Kidney (tissue), 14 donors: Measurements from ENCODE around the gene SELPLG. TPM values are rescaled to one million over a fixed set of nuclear protein-coding genes. Genes with fewer than 3 reads are reported as not detected.
"Not testable (repeated sequence)": the region's sequence is repeated elsewhere in the genome, so short reads cannot be mapped to it uniquely, and the experiment has no call there.

Experiments used
- DNase-seq, 5 donors: peaks; one replicate each; pipeline ENCODE4 v3.0.0-alpha.2; 2013 to 2020
- FAIRE-seq: peaks from 2 replicates; lab custom pipeline; 2012; peaks lifted over from hg19 to GRCh38; lab: Jason Lieb, UNC
- H3K27ac ChIP-seq, 2 donors: one replicate each; pipeline ENCODE4 v1.7.0; 2013; ENCODE audit warnings: low read depth in 2 of 2, low read length in 2 of 2, inconsistent platforms in 1 of 2
- H3K27me3 ChIP-seq: one replicate; pipeline ENCODE4 v1.7.1; 2013; ENCODE audit warnings: low read length, inconsistent platforms; ENCODE audit not compliant: control insufficient read depth, insufficient read depth
- H3K36me3 ChIP-seq, 3 donors: one replicate each; pipeline versions ENCODE4 v1.7.0 to v1.7.1; 2013; ENCODE audit warnings: low read length in 3 of 3, control low read depth in 1 of 3, inconsistent platforms in 1 of 3; ENCODE audit not compliant: insufficient read depth in 3 of 3, control insufficient read depth in 2 of 3
- H3K4me1 ChIP-seq, 3 donors: one replicate each; pipeline versions ENCODE4 v1.7.0 to v1.7.1; 2013; ENCODE audit warnings: low read length in 3 of 3, inconsistent platforms in 1 of 3, low read depth in 1 of 3; ENCODE audit not compliant: control insufficient read depth in 2 of 3, insufficient read depth in 2 of 3
- H3K4me3 ChIP-seq, 3 donors: one replicate each; pipeline versions ENCODE4 v1.7.0 to v1.8.1; 2013; ENCODE audit warnings: low read length in 3 of 3, control low read depth in 1 of 3, inconsistent platforms in 1 of 3
- H3K9ac ChIP-seq, 3 donors: one replicate each; pipeline versions ENCODE4 v1.7.0 to v1.7.1; 2013; ENCODE audit warnings: low read length in 3 of 3, control low read depth in 1 of 3, inconsistent platforms in 1 of 3
- H3K9me3 ChIP-seq, 3 donors: one replicate each; pipeline versions ENCODE4 v1.7.0 to v1.7.1; 2013; ENCODE audit warnings: low read length in 3 of 3, control low read depth in 1 of 3, inconsistent platforms in 1 of 3; ENCODE audit not compliant: control insufficient read depth in 2 of 3, insufficient read depth in 1 of 3
- intact Hi-C: fragments of 100-400 bp; cut with DNase I; formaldehyde crosslinking; loops from one replicate; pipeline ENCODE4 v1.11.1; 2022
- polyA plus RNA-seq: library from polyadenylated mRNA; stranded (reverse); fragments of 350-450 nt; fragmentation: Illumina TruSeq; extraction: RNeasy Lipid Tissue Mini Kit (QIAGEN cat#74804); gene quantifications from one replicate; pipeline ENCODE4 v1.2.3, GENCODE V29; 2014; ENCODE audit warnings: low read depth, low replicate concordance; ENCODE audit not compliant: insufficient read depth
- total RNA-seq: library from RNA; stranded (reverse); fragmentation: NEBNext Ultra II Directional; extraction: Animal tissue kit (Norgen Biotek cat#: 25700); gene quantifications from one replicate; pipeline ENCODE4 v1.2.1, GENCODE V29; 2021
- TF ChIP-seq, protein P1 (sequence below): IDR thresholded peaks from 3 replicates; pipeline ENCODE4 v1.5.1; 2012; ENCODE audit warnings: mild to moderate bottlenecking, moderate library complexity, borderline replicate concordance; ENCODE audit not compliant: insufficient read depth; ENCODE audit errors: extremely low read depth
- donor health status: control.
- donor health status: control.
- donor health status: control.
- donor health status: control.
- donor health status: control.
- donor health status: DM: yes; HTN: yes; CAD: no.
- donor health status: Normal renal cell carcinoma (clear cell type).

SELPLG gene
- total and polyA plus RNA-seq, 2 donors from 2014 or later = 3.7 to 14.3 TPM

DNA sequence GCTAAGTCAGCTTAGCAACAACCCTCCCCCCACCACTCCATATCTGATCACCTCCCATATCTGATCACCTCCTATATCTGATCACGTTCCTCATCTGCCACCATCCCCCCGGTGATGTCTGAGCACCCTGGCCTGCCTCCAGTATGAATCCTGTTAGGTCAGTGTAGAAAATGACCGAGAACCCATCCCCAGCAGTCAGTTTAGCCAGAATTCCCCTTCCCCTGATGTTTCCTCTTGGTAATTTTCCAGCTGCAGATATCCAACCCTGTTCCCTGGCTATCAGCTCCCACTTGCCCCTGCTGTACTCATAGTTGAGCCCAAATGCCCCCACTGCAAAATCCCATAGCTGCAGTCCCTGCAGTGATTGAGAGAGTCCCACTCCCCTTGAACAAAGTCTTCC lies 12.5 kb downstream of the SELPLG start:
- DNase-seq (no peak), FAIRE-seq (no peak)
- no peaks in the 10 kb centered on the region for H3K9me3 ChIP-seq
- H3K4me3 ChIP-seq = no peak overlapping the region
- H3K36me3 ChIP-seq = no peaks in the 10 kb centered on the region
- H3K4me1 ChIP-seq = peaks cover 0 to 8% (median 0%) of the 10 kb centered on the region in 3 donors
- intact Hi-C loops = no loop called here
- TF ChIP-seq, protein P1, sequence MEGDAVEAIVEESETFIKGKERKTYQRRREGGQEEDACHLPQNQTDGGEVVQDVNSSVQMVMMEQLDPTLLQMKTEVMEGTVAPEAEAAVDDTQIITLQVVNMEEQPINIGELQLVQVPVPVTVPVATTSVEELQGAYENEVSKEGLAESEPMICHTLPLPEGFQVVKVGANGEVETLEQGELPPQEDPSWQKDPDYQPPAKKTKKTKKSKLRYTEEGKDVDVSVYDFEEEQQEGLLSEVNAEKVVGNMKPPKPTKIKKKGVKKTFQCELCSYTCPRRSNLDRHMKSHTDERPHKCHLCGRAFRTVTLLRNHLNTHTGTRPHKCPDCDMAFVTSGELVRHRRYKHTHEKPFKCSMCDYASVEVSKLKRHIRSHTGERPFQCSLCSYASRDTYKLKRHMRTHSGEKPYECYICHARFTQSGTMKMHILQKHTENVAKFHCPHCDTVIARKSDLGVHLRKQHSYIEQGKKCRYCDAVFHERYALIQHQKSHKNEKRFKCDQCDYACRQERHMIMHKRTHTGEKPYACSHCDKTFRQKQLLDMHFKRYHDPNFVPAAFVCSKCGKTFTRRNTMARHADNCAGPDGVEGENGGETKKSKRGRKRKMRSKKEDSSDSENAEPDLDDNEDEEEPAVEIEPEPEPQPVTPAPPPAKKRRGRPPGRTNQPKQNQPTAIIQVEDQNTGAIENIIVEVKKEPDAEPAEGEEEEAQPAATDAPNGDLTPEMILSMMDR = no peak
- no peak overlapping the region for H3K27ac ChIP-seq
- H3K9ac ChIP-seq = no peak overlapping the region
- no peaks in the 10 kb centered on the region for H3K27me3 ChIP-seq

DNA sequence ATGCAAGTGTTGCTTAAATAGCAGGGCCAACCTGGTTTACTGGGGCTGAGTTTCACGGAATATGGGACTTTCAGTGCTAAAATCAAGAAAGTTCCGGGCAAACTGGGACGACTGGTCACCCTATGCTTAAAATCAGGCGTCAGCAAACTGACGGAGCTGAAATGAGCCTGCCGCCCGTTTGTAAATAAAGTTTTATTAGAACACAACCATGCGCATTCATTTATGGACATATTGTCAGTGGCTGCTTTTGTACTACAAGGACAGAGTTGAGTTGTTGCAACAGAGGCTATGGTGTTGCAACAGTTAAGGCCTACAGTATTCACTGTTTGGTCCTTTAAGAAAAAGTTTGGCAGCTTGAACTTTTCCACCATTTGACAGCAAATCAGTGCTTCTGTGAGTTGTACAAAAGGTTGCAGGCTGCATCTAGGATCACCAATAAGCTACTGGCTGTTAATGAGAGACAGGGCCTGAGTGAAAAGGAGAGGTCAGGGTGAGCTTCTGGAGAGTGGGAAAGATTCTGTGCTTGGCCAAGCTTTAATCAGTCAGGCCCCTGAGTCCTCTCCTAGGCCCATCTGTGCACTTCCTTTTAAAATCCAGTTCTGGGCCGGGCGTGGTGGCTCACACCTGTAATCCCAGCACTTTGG lies 13.3 kb downstream of the SELPLG start:
- no peak overlapping the region for H3K4me3 ChIP-seq
- intact Hi-C loops = no loop called here
- no peak overlapping the region for H3K9ac ChIP-seq
- FAIRE-seq (no peak), DNase-seq (no peak)
- H3K27me3 ChIP-seq = no peaks in the 10 kb centered on the region
- H3K36me3 ChIP-seq = no peaks in the 10 kb centered on the region
- peaks cover 0 to 5% (median 0%) of the 10 kb centered on the region in 3 donors for H3K9me3 ChIP-seq
- H3K4me1 ChIP-seq = peaks cover 0 to 8% (median 0%) of the 10 kb centered on the region in 3 donors
- TF ChIP-seq, protein P1 = no peak
- no peak overlapping the region for H3K27ac ChIP-seq

DNA sequence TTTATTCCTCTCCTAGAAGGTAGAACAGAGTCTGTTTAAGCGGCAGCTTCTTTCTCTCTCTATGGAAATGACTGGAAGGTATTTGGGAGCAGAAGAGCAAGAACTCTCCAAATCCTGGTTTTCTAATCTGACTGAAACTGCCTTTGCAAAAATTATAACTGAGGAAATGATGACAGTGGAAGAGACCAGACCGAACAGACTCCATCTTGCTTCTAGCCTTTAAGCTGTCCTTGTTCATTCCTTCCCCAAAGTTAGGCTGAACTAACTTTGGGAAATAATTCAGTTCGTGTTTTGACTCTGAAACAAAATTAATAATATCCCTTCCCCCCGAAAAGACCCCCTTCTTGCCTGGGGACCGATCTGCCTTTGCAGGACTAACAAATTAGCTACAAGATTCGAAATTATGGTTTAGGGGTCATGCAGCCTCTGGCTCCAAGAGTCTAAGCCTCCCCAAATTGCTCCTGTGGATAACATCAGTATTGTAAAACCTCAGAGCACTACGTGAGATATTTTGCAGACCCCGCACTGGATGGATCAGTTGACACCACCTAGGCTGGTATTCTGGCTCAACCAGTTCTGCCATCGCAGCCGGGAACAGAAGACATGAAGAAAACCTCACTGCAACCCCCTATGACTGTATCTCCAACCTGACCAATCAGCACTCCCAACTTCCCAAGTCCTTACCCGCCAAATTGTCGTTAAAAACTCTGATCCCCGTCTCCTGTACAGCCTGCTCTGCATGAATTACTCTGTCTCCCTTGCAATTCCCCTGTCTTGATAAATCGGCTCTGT lies 14.1 kb downstream of the SELPLG start:
- DNase-seq (no peak), FAIRE-seq (no peak)
- Histone ChIP-seq H3K27me3 (no peaks in the 10 kb centered on the region), H3K4me1 (peaks cover 0 to 8% (median 0%) of the 10 kb centered on the region in 3 donors), H3K9me3 (peaks cover 0 to 5% (median 0%) of the 10 kb centered on the region in 3 donors), H3K27ac (no peak overlapping the region), H3K36me3 (no peaks in the 10 kb centered on the region), H3K4me3 (no peak overlapping the region), H3K9ac (no peak overlapping the region)
- TF ChIP-seq, protein P1 = no peak
- intact Hi-C loops = loop anchor here (5.0 kb wide), 1 partner anchor 52 kb away; no protein-coding TSS in a partner anchor

DNA sequence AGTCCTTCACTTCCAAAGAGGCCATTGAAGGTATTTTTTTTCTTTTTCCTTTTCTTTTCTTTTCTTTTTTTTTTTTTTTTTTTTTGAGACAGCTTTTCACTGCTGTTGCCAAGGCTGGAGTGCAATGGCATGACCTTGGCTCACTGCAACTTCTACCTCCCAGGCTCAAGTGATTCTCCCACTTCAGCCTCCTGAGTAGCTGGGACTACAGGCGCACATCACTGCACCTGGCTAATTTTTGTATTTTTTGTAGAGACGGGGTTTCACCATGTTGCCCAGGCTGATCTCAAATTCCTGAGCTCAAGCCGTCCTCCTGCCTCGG lies 14.8 kb downstream of the SELPLG start:
- FAIRE-seq, H3K4me1 ChIP-seq, DNase-seq, H3K4me3 ChIP-seq, H3K9ac ChIP-seq, H3K27ac ChIP-seq, H3K9me3 ChIP-seq, H3K36me3 ChIP-seq, H3K27me3 ChIP-seq: not testable (repeated sequence)
- intact Hi-C loops = loop anchor here (5.0 kb wide), 1 partner anchor 52 kb away; no protein-coding TSS in a partner anchor
